Measurements from ENCODE around the gene STMP1. TPM values are rescaled to one million over a fixed set of nuclear protein-coding genes. Genes with fewer than 3 reads are reported as not detected.
A peak's percentile ranks its signal among the peaks of the same experiment; 100 is the strongest.
"Not testable (repeated sequence)": the region's sequence is repeated elsewhere in the genome, so short reads cannot be mapped to it uniquely, and the experiment has no call there.

STMP1 gene
- total RNA-seq, 1 donor from 2014 or later = 34.7 TPM

GRCh38 chr7:135665042-135665441 lies 2.7 kb downstream of the STMP1 start:
- Mint-ChIP-seq H3K27ac (ENCODE audit: unreplicated experiment) (no peak overlapping the region), H3K27me3 (ENCODE audit: low read depth) (no peaks in the 10 kb centered on the region), H3K9me3 (ENCODE audit: low read depth) (no peaks in the 10 kb centered on the region), H3K4me3 (ENCODE audit: unreplicated experiment) (no peak overlapping the region), H3K36me3 (ENCODE audit: low read depth) (peaks cover 4% of the 10 kb centered on the region), H3K4me1 (ENCODE audit: low read depth) (peaks cover 59% of the 10 kb centered on the region)
- TF ChIP-seq CTCF (IDR thresholded peaks at IDR 0.05) = no peak
- DNase-seq (ENCODE audit: low spot score) = no peak

GRCh38 chr7:135666156-135666555 lies 3.8 kb downstream of the STMP1 start:
- Mint-ChIP-seq H3K9me3 (ENCODE audit: low read depth) (no peaks in the 10 kb centered on the region), H3K4me1 (ENCODE audit: low read depth) (peaks cover 64% of the 10 kb centered on the region), H3K27ac (ENCODE audit: unreplicated experiment) (peak overlapping the region; percentile 32), H3K36me3 (ENCODE audit: low read depth) (peaks cover 4% of the 10 kb centered on the region), H3K27me3 (ENCODE audit: low read depth) (no peaks in the 10 kb centered on the region), H3K4me3 (ENCODE audit: unreplicated experiment) (no peak overlapping the region)
- no peak for TF ChIP-seq CTCF (IDR thresholded peaks at IDR 0.05)
- no peak for DNase-seq (ENCODE audit: low spot score)

GRCh38 chr7:135666846-135667245 lies 4.5 kb downstream of the STMP1 start:
- H3K4me3 Mint-ChIP-seq (ENCODE audit: unreplicated experiment) = no peak overlapping the region
- no peak for DNase-seq (ENCODE audit: low spot score)
- H3K27me3 Mint-ChIP-seq (ENCODE audit: low read depth) = no peaks in the 10 kb centered on the region
- no peak for TF ChIP-seq CTCF (IDR thresholded peaks at IDR 0.05)
- no peaks in the 10 kb centered on the region for H3K9me3 Mint-ChIP-seq (ENCODE audit: low read depth)
- H3K27ac Mint-ChIP-seq (ENCODE audit: unreplicated experiment) = no peak overlapping the region
- H3K36me3 Mint-ChIP-seq (ENCODE audit: low read depth) = peaks cover 4% of the 10 kb centered on the region
- H3K4me1 Mint-ChIP-seq (ENCODE audit: low read depth) = peaks cover 60% of the 10 kb centered on the region

GRCh38 chr7:135667626-135668025 lies 5.3 kb downstream of the STMP1 start:
- H3K9me3 Mint-ChIP-seq (ENCODE audit: low read depth); H3K4me3 Mint-ChIP-seq (ENCODE audit: unreplicated experiment); H3K27me3 Mint-ChIP-seq (ENCODE audit: low read depth); H3K27ac Mint-ChIP-seq (ENCODE audit: unreplicated experiment); DNase-seq (ENCODE audit: low spot score); H3K36me3 Mint-ChIP-seq (ENCODE audit: low read depth): not testable (repeated sequence)
- peaks cover 59% of the 10 kb centered on the region for H3K4me1 Mint-ChIP-seq (ENCODE audit: low read depth)

- Mint-ChIP-seq H3K4me1 (ENCODE audit: low read depth) (peaks cover 65% of the 10 kb centered on the region), H3K27ac (ENCODE audit: unreplicated experiment) (peak overlapping the region; percentile 43)
- H3K36me3 Mint-ChIP-seq (ENCODE audit: low read depth); DNase-seq (ENCODE audit: low spot score); H3K9me3 Mint-ChIP-seq (ENCODE audit: low read depth); H3K4me3 Mint-ChIP-seq (ENCODE audit: unreplicated experiment); H3K27me3 Mint-ChIP-seq (ENCODE audit: low read depth): not testable (repeated sequence)
Observed at GRCh38 chr7:135668852-135669395, 6.6 kb downstream of the STMP1 start.

GRCh38 chr7:135669774-135670173 lies 7.5 kb downstream of the STMP1 start:
- Mint-ChIP-seq H3K27me3 (ENCODE audit: low read depth) (no peaks in the 10 kb centered on the region), H3K9me3 (ENCODE audit: low read depth) (no peaks in the 10 kb centered on the region), H3K36me3 (ENCODE audit: low read depth) (peaks cover 6% of the 10 kb centered on the region), H3K27ac (ENCODE audit: unreplicated experiment) (peak overlapping the region; percentile 62), H3K4me3 (ENCODE audit: unreplicated experiment) (no peak overlapping the region), H3K4me1 (ENCODE audit: low read depth) (peaks cover 57% of the 10 kb centered on the region)
- no peak for TF ChIP-seq CTCF (IDR thresholded peaks at IDR 0.05)
- DNase-seq (ENCODE audit: low spot score) = no peak
